PC-9 (cell line): ENCODE results near the gene CAMTA1.

Source experiments
- EZH2 ChIP-seq: fragments of 200-600 bp; sonication (generic); IDR thresholded peaks from 2 replicates; pipeline ENCODE4 v1.8.0; 2017; ENCODE audit warnings: antibody characterized with exemption, low read depth
- TF ChIP-seq, protein P1 (sequence below): fragments of 200-600 bp; sonication (generic); conservative IDR thresholded peaks from 2 replicates; pipeline ENCODE4 v1.6.1; 2017; ENCODE audit warnings: mixed run types, antibody characterized with exemption, mild to moderate bottlenecking, moderate library complexity

- TF ChIP-seq, protein P1, sequence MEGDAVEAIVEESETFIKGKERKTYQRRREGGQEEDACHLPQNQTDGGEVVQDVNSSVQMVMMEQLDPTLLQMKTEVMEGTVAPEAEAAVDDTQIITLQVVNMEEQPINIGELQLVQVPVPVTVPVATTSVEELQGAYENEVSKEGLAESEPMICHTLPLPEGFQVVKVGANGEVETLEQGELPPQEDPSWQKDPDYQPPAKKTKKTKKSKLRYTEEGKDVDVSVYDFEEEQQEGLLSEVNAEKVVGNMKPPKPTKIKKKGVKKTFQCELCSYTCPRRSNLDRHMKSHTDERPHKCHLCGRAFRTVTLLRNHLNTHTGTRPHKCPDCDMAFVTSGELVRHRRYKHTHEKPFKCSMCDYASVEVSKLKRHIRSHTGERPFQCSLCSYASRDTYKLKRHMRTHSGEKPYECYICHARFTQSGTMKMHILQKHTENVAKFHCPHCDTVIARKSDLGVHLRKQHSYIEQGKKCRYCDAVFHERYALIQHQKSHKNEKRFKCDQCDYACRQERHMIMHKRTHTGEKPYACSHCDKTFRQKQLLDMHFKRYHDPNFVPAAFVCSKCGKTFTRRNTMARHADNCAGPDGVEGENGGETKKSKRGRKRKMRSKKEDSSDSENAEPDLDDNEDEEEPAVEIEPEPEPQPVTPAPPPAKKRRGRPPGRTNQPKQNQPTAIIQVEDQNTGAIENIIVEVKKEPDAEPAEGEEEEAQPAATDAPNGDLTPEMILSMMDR: no peak
- TF ChIP-seq EZH2: no peak
Measured at GRCh38 chr1:7106442-7107108, 321.3 kb downstream of the CAMTA1 start.
